HCT116 (cell line): ENCODE measurements around the gene THSD7A. TPM values are rescaled to one million over a fixed set of nuclear protein-coding genes. Genes with fewer than 3 reads are reported as not detected.

Experiments used
- ATAC-seq: fragments of 200-7000 bp; cut with Tn5 transposase; 2 replicates; pipeline ENCODE4 v1.9.1; 2020; ENCODE audit warnings: mild to moderate bottlenecking, moderate library complexity
- BruUV-seq: library from RNA; stranded (reverse); fragments of 400-500 nt; replicated peaks from 2 replicates; lab custom pipeline; 2021; lab: Mats Ljungman, UMichigan
- CTCF ChIA-PET: fragments of 300-600 bp; sonication (Branson Sonifier 250); formaldehyde crosslinking; loops from one replicate; lab custom pipeline; 2021; ENCODE audit warnings: antibody characterized with exemption; lab: Charles Lee
- POLR2A ChIA-PET: fragments of 300-600, 350-600 bp; sonication (Branson Sonifier 250); formaldehyde crosslinking; loops from one replicate; lab custom pipeline; 2021; ENCODE audit warnings: antibody characterized with exemption; lab: Charles Lee
- RAD21 ChIA-PET, 2 experiments: fragments of 300-600 bp; sonication (Branson Sonifier 250); formaldehyde crosslinking; loops; one replicate each; lab custom pipeline; 2023; ENCODE audit warnings: low total read pairs in 2 of 2; ENCODE audit not compliant: uncharacterized antibody in 2 of 2, unreplicated experiment in 2 of 2, low non-redundant PET in 1 of 2; lab: Charles Lee
- DNase-seq: peaks from one replicate; pipeline ENCODE4 v3.0.0-alpha.2; 2010; ENCODE audit warnings: low read depth, low spot score
- H2AFZ ChIP-seq: fragments of 200-600 bp; shearing (Covaris generic), sonication (generic); 2 replicates; pipeline ENCODE4 v1.6.1; 2017; ENCODE audit warnings: low read depth, mixed run types, mixed read lengths, antibody characterized with exemption, low read length; ENCODE audit not compliant: poor library complexity, severe bottlenecking
- H3K27ac ChIP-seq: 2 replicates; pipeline ENCODE4 v1.5.1; 2012; ENCODE audit warnings: low read depth, low read length
- H3K27me3 ChIP-seq: fragments of 200-600 bp; sonication (generic); 2 replicates; pipeline ENCODE4 v1.6.1; 2016; ENCODE audit warnings: mixed run types, low read length, mixed read lengths; ENCODE audit not compliant: insufficient read depth
- H3K36me3 ChIP-seq, 2 experiments: fragments of 200-500 bp in 1 of 2; fragments of 200-600 bp in 1 of 2; sonication (Bioruptor generic) in 1 of 2; sonication (generic) in 1 of 2; 2 replicates each; pipeline versions ENCODE4 v1.5.1 to v1.6.1; 2014 to 2016; ENCODE audit warnings: low read length in 2 of 2, inconsistent platforms in 1 of 2, mixed read lengths in 1 of 2, mixed run types in 1 of 2; ENCODE audit not compliant: insufficient read depth in 2 of 2, control insufficient read depth in 1 of 2
- H3K4me1 ChIP-seq, 2 experiments: fragments of 200-600 bp in 1 of 2; sonication (generic) in 1 of 2; 2 replicates each; pipeline versions ENCODE4 v1.5.1 to v1.6.1; 2012 to 2017; ENCODE audit warnings: low read length in 2 of 2, inconsistent platforms in 1 of 2, mild to moderate bottlenecking in 1 of 2, mixed read lengths in 1 of 2, mixed run types in 1 of 2, moderate library complexity in 1 of 2; ENCODE audit not compliant: insufficient read depth in 2 of 2, control insufficient read depth in 1 of 2
- H3K4me2 ChIP-seq: fragments of 200-600 bp; sonication (generic); 2 replicates; pipeline ENCODE4 v1.6.1; 2017; ENCODE audit warnings: mixed run types, low read length, mixed read lengths
- H3K4me3 ChIP-seq, 2 experiments: fragments of 200-600 bp in 1 of 2; sonication (generic) in 1 of 2; replicated peaks in 1 of 2; 2 replicates each; pipeline ENCODE4 v1.5.1; 2011 to 2016; ENCODE audit warnings: low read length in 2 of 2, control low read depth in 1 of 2, low read depth in 1 of 2, mild to moderate bottlenecking in 1 of 2, mixed read lengths in 1 of 2, mixed run types in 1 of 2
- H3K79me2 ChIP-seq: fragments of 200-600 bp; sonication (generic); 2 replicates; pipeline ENCODE4 v1.6.1; 2017; ENCODE audit warnings: mild to moderate bottlenecking, mixed run types, low read length, moderate library complexity, mixed read lengths; ENCODE audit not compliant: insufficient read depth
- H3K9ac ChIP-seq: fragments of 200-600 bp; sonication (generic); 2 replicates; pipeline ENCODE4 v1.6.1; 2016; ENCODE audit warnings: low read length, mixed read lengths
- H3K9me2 ChIP-seq: fragments of 200-600 bp; sonication (generic), shearing (Covaris generic); 2 replicates; pipeline ENCODE4 v1.6.1; 2017; ENCODE audit warnings: mixed run types, mild to moderate bottlenecking, moderate library complexity; ENCODE audit not compliant: insufficient read depth
- H3K9me3 ChIP-seq, 2 experiments: fragments of 200-500 bp in 1 of 2; fragments of 200-600 bp in 1 of 2; sonication (Bioruptor generic) in 1 of 2; sonication (generic) in 1 of 2; 2 replicates each; pipeline ENCODE4 v1.6.1; 2014 to 2017; ENCODE audit warnings: low read length in 2 of 2, mixed read lengths in 2 of 2, inconsistent platforms in 1 of 2, low read depth in 1 of 2, mild to moderate bottlenecking in 1 of 2, mixed run types in 1 of 2, moderate library complexity in 1 of 2; ENCODE audit not compliant: control insufficient read depth in 1 of 2, insufficient read depth in 1 of 2
- H4K20me1 ChIP-seq: fragments of 200-600 bp; sonication (generic), shearing (Covaris generic); 2 replicates; pipeline ENCODE4 v1.6.1; 2017; ENCODE audit warnings: mixed run types, mild to moderate bottlenecking, moderate library complexity; ENCODE audit not compliant: insufficient read depth
- ATF3 ChIP-seq: IDR thresholded peaks from 2 replicates; pipeline ENCODE4 v1.6.1; 2012
- CEBPB ChIP-seq: IDR thresholded peaks from 2 replicates; pipeline ENCODE4 v1.6.1; 2012; ENCODE audit warnings: low read depth
- EGR1 ChIP-seq: IDR thresholded peaks from 2 replicates; pipeline ENCODE4 v1.6.1; 2012; ENCODE audit warnings: low read depth
- EZH2 ChIP-seq: fragments of 200-600 bp; sonication (generic); IDR thresholded peaks from 2 replicates; pipeline ENCODE4 v1.6.1; 2017; ENCODE audit warnings: antibody characterized with exemption, mixed run types
- EZH2phosphoT487 ChIP-seq: fragments of 200-600 bp; IDR thresholded peaks from 2 replicates; pipeline ENCODE4 v1.6.1; 2018; ENCODE audit warnings: antibody characterized with exemption, borderline replicate concordance
- JUND ChIP-seq: IDR thresholded peaks from 2 replicates; pipeline ENCODE4 v1.6.1; 2012
- MAX ChIP-seq: IDR thresholded peaks from 2 replicates; pipeline ENCODE4 v1.6.1; 2012
- POLR2A ChIP-seq: IDR thresholded peaks from 2 replicates; pipeline ENCODE4 v1.7.0; 2011; ENCODE audit warnings: borderline replicate concordance; ENCODE audit not compliant: insufficient read depth, insufficient read length; ENCODE audit errors: extremely low read depth
- POLR2AphosphoS5 ChIP-seq: IDR thresholded peaks from 2 replicates; pipeline ENCODE4 v1.6.1; 2011; ENCODE audit warnings: mild to moderate bottlenecking, low read depth, low read length, moderate library complexity
- RAD21 ChIP-seq: IDR thresholded peaks from 2 replicates; pipeline ENCODE4 v1.6.1; 2012; ENCODE audit warnings: low read depth, mild to moderate bottlenecking
- REST ChIP-seq: IDR thresholded peaks from 2 replicates; pipeline ENCODE4 v1.6.1; 2012; ENCODE audit warnings: low read depth
- SIN3A ChIP-seq: IDR thresholded peaks from 2 replicates; pipeline ENCODE4 v1.6.1; 2012; ENCODE audit warnings: low read depth
- SP1 ChIP-seq: IDR thresholded peaks from 2 replicates; pipeline ENCODE4 v1.6.1; 2012; ENCODE audit warnings: low read depth
- SRF ChIP-seq: IDR thresholded peaks from 2 replicates; pipeline ENCODE4 v1.6.1; 2012; ENCODE audit warnings: low read depth
- TCF7L2 ChIP-seq: IDR thresholded peaks from 2 replicates; pipeline ENCODE4 v1.7.0; 2011; ENCODE audit warnings: borderline replicate concordance, inconsistent platforms; ENCODE audit not compliant: insufficient read depth, insufficient read length; ENCODE audit errors: extremely low read depth
- YY1 ChIP-seq: IDR thresholded peaks from 2 replicates; pipeline ENCODE4 v1.6.1; 2011; ENCODE audit warnings: low read length, low read depth, moderate library complexity, mild to moderate bottlenecking; ENCODE audit not compliant: insufficient replicate concordance; ENCODE audit errors: extremely low read depth
- ZBTB33 ChIP-seq: IDR thresholded peaks from 2 replicates; pipeline ENCODE4 v1.6.1; 2011; ENCODE audit warnings: mild to moderate bottlenecking, low read length, moderate library complexity; ENCODE audit not compliant: insufficient replicate concordance; ENCODE audit errors: extremely low read depth
- ZFX ChIP-seq: fragments of 450-650 bp; IDR thresholded peaks from 2 replicates; pipeline ENCODE4 v1.6.1; 2017
- ZNF274 ChIP-seq: fragments of 200-500 bp; sonication (Bioruptor generic); IDR thresholded peaks from 2 replicates; pipeline ENCODE4 v1.6.1; 2014; ENCODE audit warnings: mild to moderate bottlenecking, low read depth, low read length, inconsistent platforms
- intact Hi-C: fragments of 100-400 bp; cut with micrococcal nuclease; formaldehyde crosslinking; loops from 2 replicates; pipeline ENCODE4 v1.10.0; 2022
- total RNA-seq: library from RNA; stranded (reverse); gene quantifications from one replicate; pipeline ENCODE4 v1.2.1, GENCODE V29; 2021; ENCODE audit not compliant: unreplicated experiment

Gene THSD7A
- total RNA-seq, 1 experiment from 2014 or later = 0.05 TPM

- Histone ChIP-seq H3K79me2 (no peaks in the 10 kb centered on the region), H3K4me1 (no peaks in the 10 kb centered on the region), H2AFZ (no peak overlapping the region), H3K4me3 (no peak overlapping the region), H3K27ac (no peak overlapping the region), H3K36me3 (no peaks in the 10 kb centered on the region), H3K9me3 (no peaks in the 10 kb centered on the region), H4K20me1 (no peaks in the 10 kb centered on the region), H3K27me3 (no peaks in the 10 kb centered on the region), H3K9me2 (no peaks in the 10 kb centered on the region), H3K9ac (no peak overlapping the region), H3K4me2 (no peak overlapping the region)
- DNase-seq = no peak
- no TSS peak for BruUV-seq
- CTCF ChIA-PET = no interaction called here
- RAD21 ChIA-PET = no interaction called here
- POLR2A ChIA-PET = no interaction called here
- ATAC-seq = no peak
- TF ChIP-seq EGR1 = no peak
- TF ChIP-seq EZH2 = no peak
- TF ChIP-seq SP1 = no peak
- no peak for TF ChIP-seq CEBPB
- no peak for TF ChIP-seq ATF3
- no peak for TF ChIP-seq SIN3A
- no peak for TF ChIP-seq TCF7L2
- TF ChIP-seq ZNF274 = no peak
- no peak for TF ChIP-seq POLR2AphosphoS5
- TF ChIP-seq ZFX = no peak
- TF ChIP-seq ZBTB33 = no peak
- TF ChIP-seq EZH2phosphoT487 = no peak
- TF ChIP-seq MAX = no peak
- no peak for TF ChIP-seq YY1
- TF ChIP-seq SRF = no peak
- no peak for TF ChIP-seq JUND
- no peak for TF ChIP-seq RAD21
- TF ChIP-seq POLR2A = no peak
- TF ChIP-seq REST = no peak
- intact Hi-C loops = no loop called here
Observed at GRCh38 chr7:11593322-11593721, 238.7 kb downstream of the THSD7A start.
